Activated gamma-delta T cell treated with Interleukin-2 at 50 U/mL for 16 hours (primary cell): Measurements from ENCODE around the gene RNPEPL1.

Source experiments
- DNase-seq: peaks from one replicate; pipeline ENCODE4 v3.0.0-alpha.2; 2020

Gene RNPEPL1

DNA sequence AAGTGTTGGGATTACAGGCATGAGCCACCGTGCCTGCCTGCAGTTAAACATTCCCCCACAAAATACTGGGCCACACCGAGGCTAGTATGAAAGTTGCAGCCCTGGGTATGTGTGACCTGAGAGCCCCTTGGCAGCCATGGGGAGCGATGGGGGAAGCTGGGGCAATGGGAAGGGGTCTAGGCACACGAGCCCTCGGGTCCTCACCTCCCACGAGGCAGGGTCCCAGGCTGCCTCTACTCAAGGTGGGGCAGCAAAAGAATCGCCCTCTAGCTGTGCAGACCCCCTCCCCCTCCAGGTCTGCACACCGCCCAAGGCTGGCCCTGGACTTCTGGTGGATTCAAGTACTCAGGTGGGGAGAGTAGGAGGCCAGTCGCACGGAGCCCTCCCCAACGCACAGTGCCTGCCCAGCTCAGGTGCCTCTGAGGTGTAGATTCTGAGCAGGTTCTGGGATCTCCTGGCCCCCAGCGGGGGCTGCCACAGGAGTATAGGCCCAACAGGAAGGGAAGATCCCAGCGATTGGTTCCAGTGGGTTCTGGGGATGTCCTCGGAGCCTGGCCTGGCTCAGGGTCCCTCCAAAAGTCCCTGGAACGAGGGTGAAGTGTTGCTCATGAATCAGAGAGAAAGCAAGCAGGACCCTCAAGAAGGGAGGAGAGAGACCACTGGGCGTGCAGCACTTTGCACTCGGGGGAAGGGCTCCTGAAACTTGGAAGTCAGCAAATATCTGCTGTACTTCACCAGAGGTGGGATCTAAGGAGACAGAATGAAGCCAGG, 59.6 kb downstream of the RNPEPL1 start:
- no peak for DNase-seq

- no peak for DNase-seq
Observed at GRCh38 chr2:240628507-240628807, 60.2 kb downstream of the RNPEPL1 start.

DNA sequence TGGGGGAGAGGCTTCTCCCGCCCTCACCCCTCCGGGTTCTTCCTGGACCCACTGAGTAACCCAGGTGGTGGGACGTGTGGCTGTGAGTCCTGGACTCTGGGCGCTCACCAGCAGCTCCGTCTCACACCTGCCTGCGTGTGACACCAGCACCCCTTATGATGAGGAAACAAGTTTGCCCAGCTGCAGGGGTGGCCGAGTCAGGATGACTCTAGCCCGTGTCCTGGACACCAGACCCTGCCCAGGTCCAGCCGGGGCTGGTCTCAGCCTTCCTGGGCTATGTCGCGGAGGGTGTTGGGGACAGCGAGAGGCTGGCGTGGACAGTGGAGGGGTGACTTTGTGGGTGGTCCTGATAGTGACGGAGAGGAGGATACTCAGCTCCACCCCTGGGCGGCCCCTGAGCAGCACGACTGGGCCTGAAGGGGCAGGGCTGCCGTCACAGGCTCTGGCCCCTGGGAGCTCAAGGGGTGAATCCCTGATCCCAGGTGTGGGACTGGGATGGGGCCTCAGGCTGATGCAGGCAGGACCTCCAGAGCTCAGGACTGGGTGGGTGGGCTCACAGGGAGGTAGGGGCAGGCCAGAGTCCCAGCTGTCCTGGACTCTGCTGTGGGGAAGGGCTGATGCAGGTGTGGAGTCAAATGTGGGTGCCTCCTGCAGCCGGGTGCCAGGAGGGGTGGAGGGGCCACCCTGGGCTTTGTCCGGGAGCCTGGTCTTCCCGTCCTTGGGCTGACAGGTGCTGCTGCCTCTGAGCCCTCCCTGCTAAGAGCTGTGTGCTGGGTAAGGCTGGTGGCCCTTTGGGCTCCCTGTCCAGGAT, 60.7 kb downstream of the RNPEPL1 start:
- DNase-seq, result no peak

- no peak for DNase-seq
Observed at GRCh38 chr2:240629619-240629967, 61.3 kb downstream of the RNPEPL1 start.

DNA sequence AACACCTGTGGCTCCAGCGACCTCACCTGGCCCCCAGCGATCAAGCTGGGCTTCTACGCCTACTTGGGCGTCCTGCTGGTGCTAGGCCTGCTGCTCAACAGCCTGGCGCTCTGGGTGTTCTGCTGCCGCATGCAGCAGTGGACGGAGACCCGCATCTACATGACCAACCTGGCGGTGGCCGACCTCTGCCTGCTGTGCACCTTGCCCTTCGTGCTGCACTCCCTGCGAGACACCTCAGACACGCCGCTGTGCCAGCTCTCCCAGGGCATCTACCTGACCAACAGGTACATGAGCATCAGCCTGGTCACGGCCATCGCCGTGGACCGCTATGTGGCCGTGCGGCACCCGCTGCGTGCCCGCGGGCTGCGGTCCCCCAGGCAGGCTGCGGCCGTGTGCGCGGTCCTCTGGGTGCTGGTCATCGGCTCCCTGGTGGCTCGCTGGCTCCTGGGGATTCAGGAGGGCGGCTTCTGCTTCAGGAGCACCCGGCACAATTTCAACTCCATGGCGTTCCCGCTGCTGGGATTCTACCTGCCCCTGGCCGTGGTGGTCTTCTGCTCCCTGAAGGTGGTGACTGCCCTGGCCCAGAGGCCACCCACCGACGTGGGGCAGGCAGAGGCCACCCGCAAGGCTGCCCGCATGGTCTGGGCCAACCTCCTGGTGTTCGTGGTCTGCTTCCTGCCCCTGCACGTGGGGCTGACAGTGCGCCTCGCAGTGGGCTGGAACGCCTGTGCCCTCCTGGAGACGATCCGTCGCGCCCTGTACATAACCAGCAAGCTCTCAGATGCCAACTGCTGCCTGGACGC, 61.9 kb downstream of the RNPEPL1 start:
- no peak for DNase-seq
